ENCODE results near the gene COL8A1. TPM values are rescaled to one million over a fixed set of nuclear protein-coding genes. Genes with fewer than 3 reads are reported as not detected.

Gene COL8A1
- total RNA-seq, 2 donors from 2014 or later: 8.0 to 8.1 TPM

DNA sequence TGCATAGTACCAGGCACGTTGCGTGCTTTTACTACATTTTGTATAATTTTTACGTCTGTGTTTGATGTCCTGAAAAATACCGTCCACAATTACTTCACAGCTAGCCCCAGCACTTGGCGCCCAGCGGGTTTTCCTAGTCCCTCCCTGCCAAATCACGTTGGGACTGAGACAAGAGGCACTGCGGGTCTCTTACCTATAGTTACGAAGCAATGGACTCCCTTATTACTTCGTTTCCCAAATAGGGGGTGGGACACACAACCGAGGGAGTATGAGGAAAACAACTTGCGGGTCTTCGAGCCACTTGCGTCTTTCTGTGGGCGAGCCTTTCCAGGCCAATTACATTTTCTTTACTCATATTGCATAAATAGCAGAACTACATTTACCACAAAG, 178.6 kb downstream of the COL8A1 start:
- 0% methylated on average over 15 of the region's 15 CpGs for WGBS
- H3K9me3 ChIP-seq: no peaks in the 10 kb centered on the region
- DNase-seq (ENCODE audit: low spot score): peak; percentile 24
- peak overlapping the region; percentile 79 to 84 for H3K27ac ChIP-seq
- no peaks in the 10 kb centered on the region for H3K36me3 ChIP-seq
- TF ChIP-seq, protein P1, sequence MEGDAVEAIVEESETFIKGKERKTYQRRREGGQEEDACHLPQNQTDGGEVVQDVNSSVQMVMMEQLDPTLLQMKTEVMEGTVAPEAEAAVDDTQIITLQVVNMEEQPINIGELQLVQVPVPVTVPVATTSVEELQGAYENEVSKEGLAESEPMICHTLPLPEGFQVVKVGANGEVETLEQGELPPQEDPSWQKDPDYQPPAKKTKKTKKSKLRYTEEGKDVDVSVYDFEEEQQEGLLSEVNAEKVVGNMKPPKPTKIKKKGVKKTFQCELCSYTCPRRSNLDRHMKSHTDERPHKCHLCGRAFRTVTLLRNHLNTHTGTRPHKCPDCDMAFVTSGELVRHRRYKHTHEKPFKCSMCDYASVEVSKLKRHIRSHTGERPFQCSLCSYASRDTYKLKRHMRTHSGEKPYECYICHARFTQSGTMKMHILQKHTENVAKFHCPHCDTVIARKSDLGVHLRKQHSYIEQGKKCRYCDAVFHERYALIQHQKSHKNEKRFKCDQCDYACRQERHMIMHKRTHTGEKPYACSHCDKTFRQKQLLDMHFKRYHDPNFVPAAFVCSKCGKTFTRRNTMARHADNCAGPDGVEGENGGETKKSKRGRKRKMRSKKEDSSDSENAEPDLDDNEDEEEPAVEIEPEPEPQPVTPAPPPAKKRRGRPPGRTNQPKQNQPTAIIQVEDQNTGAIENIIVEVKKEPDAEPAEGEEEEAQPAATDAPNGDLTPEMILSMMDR (IDR thresholded peaks at IDR 0.05): no peak
- TF ChIP-seq POLR2A (IDR thresholded peaks at IDR 0.05) (no peak), POLR2AphosphoS5 (IDR thresholded peaks at IDR 0.05) (no peak)
- H3K4me3 ChIP-seq: peak overlapping the region; percentile 59 to 65
- H3K4me1 ChIP-seq (replicated peaks): no peaks in the 10 kb centered on the region
- intact Hi-C loops (cut with DNase I): no loop called here
- no peaks in the 10 kb centered on the region for H3K27me3 ChIP-seq (replicated peaks; ENCODE audit: insufficient read depth)

DNA sequence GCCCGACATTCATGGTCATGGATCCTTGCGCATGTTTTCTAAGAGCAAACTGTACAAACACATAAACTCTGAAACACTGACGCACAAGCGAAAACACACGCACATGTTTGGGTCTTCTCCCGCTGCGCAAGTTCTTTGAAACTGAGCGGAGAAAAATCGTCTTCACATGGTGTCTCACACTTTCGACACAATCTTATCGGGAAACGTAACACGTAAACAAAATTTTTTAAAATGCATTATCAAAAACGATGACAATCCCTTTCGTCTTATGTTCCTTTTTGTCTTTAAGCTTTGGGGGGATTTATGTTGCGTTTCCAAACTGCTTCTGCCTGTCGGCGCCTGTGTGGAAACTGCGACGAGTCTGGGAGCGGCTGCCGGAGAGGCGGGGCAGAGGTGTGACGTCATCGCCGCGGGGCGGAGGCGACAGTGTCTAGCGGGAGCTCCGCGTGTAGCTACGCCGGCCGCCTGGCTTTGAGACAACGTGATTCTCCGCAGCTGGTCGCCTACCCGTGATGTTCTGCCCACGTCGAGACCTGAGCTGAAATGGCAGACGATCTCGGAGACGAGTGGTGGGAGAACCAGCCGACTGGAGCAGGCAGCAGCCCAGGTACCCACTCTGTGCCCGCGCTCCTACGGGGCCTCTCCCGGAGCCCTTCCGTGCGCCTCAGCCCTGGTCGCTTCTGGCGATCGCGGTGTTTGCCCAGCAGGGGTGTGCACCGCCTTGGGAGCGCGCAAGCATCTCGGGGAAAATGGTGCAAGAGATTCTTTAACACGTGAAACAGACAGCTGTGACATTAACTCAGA, 179.2 kb downstream of the COL8A1 start, which contains the start of gene CMSS1:
Gene CMSS1, plus strand, starts transcription at position 426 of the 804 bp plus-strand sequence.
- WGBS: under 1% methylated on average over 52 of the region's 60 CpGs
- H3K4me3 ChIP-seq: peak within 1 kb of the TSS; percentile 59 to 65
- no peaks in the 10 kb centered on the region for H3K27me3 ChIP-seq (replicated peaks; ENCODE audit: insufficient read depth)
- H3K4me1 ChIP-seq (replicated peaks): no peaks in the 10 kb centered on the region
- peak; percentile 93 for DNase-seq (ENCODE audit: low spot score)
- peak within 1 kb of the TSS; percentile 79 to 84 for H3K27ac ChIP-seq
- intact Hi-C loops (cut with DNase I): no loop called here
- H3K9me3 ChIP-seq: no peaks in the 10 kb centered on the region
- no peaks in the 10 kb centered on the region for H3K36me3 ChIP-seq
- TF ChIP-seq POLR2AphosphoS5 (IDR thresholded peaks at IDR 0.05) (peak; percentile 85), POLR2A (IDR thresholded peaks at IDR 0.05) (peak; percentile 46)
- TF ChIP-seq, protein P1 (IDR thresholded peaks at IDR 0.05): peak in 3 of 4 experiments; percentile 20 to 41 (median 23)

DNA sequence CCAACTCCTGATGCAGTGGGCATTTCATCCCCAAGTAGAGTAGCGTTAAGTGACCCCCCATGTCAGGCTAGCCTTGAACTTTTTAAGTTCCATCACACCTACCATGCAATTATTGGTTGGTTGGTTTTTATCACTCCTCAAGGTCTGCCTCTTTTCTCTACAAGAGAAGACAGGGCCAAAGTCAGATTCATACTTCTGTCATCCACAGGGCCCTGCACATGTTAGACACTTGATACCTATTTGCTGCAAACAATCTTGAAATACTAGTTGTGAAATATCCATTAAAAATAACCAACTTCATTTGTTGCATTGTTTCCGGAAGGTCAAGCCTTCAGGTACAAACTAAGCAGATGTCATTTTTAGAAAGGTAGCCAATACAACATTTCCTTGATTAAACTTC, 180.4 kb downstream of the COL8A1 start:
- DNase-seq (ENCODE audit: low spot score): no peak
- Histone ChIP-seq H3K36me3 (no peaks in the 10 kb centered on the region), H3K27ac (no peak overlapping the region), H3K27me3 (replicated peaks; ENCODE audit: insufficient read depth) (no peaks in the 10 kb centered on the region), H3K9me3 (no peaks in the 10 kb centered on the region), H3K4me1 (replicated peaks) (no peaks in the 10 kb centered on the region), H3K4me3 (no peak overlapping the region)
- no peak for TF ChIP-seq POLR2AphosphoS5 (IDR thresholded peaks at IDR 0.05)
- TF ChIP-seq, protein P1 (IDR thresholded peaks at IDR 0.05): no peak
- WGBS: 94% methylated on average over 2 of the region's 2 CpGs
- intact Hi-C loops (cut with DNase I): no loop called here

DNA sequence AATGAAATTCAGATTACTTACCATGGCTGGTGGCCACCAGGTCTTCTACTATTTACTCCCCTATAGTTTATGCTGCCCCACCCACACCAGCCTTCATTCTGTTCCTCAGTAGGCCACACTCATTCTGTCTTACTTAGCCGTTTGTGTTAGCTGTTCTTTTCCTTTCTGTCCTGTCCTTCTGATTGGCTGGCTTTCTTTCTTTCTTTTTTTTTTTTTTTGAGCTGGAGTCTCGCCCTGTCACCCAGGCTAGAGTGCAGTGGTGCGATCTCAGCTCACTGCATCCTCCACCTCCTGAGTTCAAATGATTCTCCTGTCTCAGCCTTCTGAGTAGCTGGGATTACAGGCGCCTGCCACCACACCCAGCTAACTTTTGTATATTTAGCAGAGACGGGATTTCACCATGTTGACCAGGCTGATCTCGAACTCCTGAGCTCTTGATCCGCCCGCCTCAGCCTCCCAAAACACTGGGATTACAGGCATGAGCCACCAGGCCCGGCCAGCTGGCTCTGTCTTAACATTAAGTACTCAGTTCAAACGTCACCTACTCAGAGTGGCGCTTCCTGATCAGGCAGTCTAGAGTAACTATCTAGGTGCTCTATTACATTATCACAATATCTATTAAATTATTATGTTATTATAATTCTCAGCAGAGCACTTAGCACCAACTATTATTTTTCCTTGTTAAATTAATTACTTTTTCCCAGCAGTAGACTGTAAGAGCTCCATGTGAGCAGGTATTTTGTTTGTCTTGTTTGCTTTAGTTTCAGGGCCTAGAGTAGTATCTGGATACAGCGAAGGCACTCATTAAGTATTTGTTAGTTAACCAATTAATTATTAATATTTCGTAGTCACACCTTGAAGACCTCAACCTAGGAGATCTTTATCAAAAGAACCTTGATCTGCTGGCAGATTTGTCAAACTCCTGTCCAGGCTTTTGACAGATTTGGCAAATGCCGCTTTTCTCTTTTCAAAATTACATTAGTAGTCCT, 185.6 kb downstream of the COL8A1 start:
- intact Hi-C loops (cut with DNase I): no loop called here
- no peaks in the 10 kb centered on the region for H3K36me3 ChIP-seq
- no peaks in the 10 kb centered on the region for H3K9me3 ChIP-seq
- no peak for DNase-seq (ENCODE audit: low spot score)
- 70% methylated on average over 14 of the region's 14 CpGs for WGBS
- TF ChIP-seq POLR2A (IDR thresholded peaks at IDR 0.05): no peak
- no peak for TF ChIP-seq POLR2AphosphoS5 (IDR thresholded peaks at IDR 0.05)
- TF ChIP-seq, protein P1 (IDR thresholded peaks at IDR 0.05): no peak
- H3K4me3 ChIP-seq: no peak overlapping the region
- H3K27me3 ChIP-seq (replicated peaks; ENCODE audit: insufficient read depth): no peaks in the 10 kb centered on the region
- no peaks in the 10 kb centered on the region for H3K4me1 ChIP-seq (replicated peaks)
- H3K27ac ChIP-seq: no peak overlapping the region

Data from prostate gland (tissue), 2 donors.